Measurements from ENCODE around the gene PRKAG2.

The PRKAG2 gene

DNA sequence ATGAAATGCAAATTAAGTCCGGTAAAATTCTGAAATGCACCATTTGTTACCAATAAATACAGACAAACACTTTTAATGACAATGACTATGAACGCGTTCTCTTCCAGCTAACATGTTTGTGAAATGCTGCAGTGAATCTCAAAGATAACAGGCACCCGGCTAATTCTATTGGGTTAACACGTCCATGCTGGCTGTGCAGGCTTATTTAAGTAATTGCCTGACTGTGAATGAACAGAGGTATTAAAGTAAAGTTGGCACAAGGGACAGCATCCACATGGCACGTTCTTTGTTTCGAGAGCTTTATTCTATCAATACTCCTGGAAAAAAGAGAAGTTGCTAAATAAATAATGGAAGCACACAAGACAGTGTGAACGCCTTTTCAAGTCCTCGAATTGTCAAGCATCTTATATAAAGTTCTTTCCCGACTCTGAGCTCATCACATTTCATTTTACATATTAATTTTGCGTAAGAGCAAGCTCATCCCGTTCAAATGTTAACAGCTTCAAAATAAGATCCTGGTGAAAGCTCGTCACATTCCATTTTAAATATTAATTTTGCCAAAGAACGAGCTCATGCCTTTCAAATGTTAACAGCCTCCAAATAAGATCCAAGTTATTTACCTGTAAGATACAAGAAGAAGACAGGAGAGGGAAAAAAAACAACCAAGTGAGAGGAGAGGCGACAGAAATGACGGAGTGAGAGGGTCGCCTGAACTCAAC lies 245.9 kb downstream of the PRKAG2 start:
- Histone ChIP-seq H3K9ac (ENCODE audit: low read depth, low read length) (peak overlapping the region; percentile 47; the same call in 1 of the 2 replicates), H3K4me1 (ENCODE audit: insufficient read depth, low read length) (peaks cover 20% of the 10 kb centered on the region), H3K4me3 (ENCODE audit: low read length) (peak overlapping the region; percentile 76), H3K27me3 (ENCODE audit: insufficient read depth, low read length) (peaks cover 44% of the 10 kb centered on the region), H3K36me3 (ENCODE audit: insufficient read depth, low read depth, low read length) (no peaks in the 10 kb centered on the region), H3K27ac (ENCODE audit: low read length) (no peak overlapping the region), H3K9me3 (ENCODE audit: insufficient read depth, low read depth, low read length) (peaks cover 5% of the 10 kb centered on the region; the same call in 1 of the 2 replicates)

DNA sequence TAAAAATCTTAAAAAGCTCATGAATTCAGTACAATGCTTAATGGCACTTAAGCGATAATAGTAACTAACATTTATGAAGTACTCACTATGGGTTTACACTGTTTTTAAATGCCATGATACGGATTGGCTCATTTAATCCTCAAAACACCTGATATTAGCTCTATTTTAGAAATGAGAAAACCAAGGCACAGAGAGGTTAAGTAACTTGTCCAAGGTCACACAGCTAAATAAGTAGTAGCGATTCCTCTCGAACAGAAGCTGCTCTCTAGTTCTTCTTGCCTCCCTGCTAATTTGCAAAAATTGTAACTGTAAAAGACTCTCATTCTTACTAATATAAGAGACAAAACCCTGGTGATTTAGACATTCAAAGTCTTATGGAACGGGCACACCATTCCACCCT lies 246.6 kb downstream of the PRKAG2 start:
- H3K27ac ChIP-seq (ENCODE audit: low read length): no peak overlapping the region
- H3K9me3 ChIP-seq (ENCODE audit: insufficient read depth, low read depth, low read length): peaks cover 5% of the 10 kb centered on the region; the same call in 1 of the 2 replicates
- peaks cover 20% of the 10 kb centered on the region for H3K4me1 ChIP-seq (ENCODE audit: insufficient read depth, low read length)
- H3K9ac ChIP-seq (ENCODE audit: low read depth, low read length): no peak overlapping the region
- no peaks in the 10 kb centered on the region for H3K36me3 ChIP-seq (ENCODE audit: insufficient read depth, low read depth, low read length)
- peaks cover 44% of the 10 kb centered on the region for H3K27me3 ChIP-seq (ENCODE audit: insufficient read depth, low read length)
- peak overlapping the region; percentile 76; the same call in 1 of the 2 replicates for H3K4me3 ChIP-seq (ENCODE audit: low read length)

DNA sequence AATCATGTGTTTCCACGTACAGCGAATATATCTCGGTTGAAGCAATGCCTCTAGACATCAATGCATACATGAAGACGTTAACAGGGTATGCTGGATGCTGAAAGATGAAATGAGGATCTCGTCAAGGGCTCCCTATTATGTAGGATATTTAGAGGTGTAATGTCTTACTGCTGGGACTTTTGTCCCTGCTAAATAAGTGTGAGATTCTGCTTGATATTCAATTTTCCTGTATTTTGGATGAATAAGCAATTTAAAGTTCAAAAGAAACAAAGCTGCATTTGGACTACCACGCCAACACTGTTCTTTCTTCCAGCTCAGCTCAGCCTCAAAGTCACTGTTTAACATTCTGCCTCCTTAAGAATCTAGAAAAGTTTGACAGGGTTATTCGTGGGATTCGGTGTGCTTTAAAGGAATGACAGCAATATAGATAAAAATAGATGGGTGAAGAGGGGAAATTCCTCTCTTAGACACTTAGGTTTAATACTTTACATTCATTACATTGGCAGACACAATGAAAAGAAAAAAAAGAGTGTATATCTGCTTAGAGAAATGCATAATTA lies 247.1 kb downstream of the PRKAG2 start:
- H3K4me3 ChIP-seq (ENCODE audit: low read length): no peak overlapping the region

DNA sequence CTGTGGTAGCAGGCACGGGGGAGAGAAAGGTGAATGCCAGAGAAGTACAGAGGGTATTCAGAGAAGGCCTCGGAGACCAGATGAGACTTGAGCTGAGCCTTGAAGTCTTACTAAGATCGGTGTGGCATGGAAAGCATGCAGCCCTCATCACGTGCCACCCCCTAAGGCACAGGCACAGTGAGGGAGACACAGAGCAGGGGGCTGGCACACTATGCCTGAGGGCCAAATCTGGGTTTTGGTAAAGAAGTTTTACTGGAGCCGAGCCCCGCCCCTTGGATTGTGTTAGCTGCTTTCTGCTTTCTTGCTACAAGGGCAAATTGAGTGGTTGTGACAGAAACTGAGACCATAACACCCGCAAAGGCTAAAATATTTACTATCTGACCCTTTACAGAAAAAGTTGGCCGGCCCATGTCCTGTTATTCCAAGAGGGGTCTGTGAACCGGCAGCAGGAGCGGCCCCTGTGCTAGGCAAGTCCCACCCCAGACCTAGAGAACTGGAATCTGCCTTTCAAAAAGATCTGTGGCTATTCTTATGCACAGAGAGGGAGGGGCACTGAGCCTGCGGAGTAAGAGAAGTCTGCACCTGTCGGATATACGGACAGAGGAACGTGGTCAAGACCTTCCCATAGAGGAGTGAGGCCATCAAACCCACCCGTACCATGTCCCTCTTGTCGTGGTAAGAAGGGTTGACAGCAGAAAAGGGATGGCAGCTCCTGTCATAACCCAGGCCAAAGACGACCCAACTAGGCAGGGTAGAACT lies 247.9 kb downstream of the PRKAG2 start:
- peaks cover 20% of the 10 kb centered on the region for H3K4me1 ChIP-seq (ENCODE audit: insufficient read depth, low read length)
- H3K27ac ChIP-seq (ENCODE audit: low read length): no peak overlapping the region
- peaks cover 5% of the 10 kb centered on the region; the same call in 1 of the 2 replicates for H3K9me3 ChIP-seq (ENCODE audit: insufficient read depth, low read depth, low read length)
- H3K36me3 ChIP-seq (ENCODE audit: insufficient read depth, low read depth, low read length): no peaks in the 10 kb centered on the region
- H3K9ac ChIP-seq (ENCODE audit: low read depth, low read length): no peak overlapping the region
- H3K4me3 ChIP-seq (ENCODE audit: low read length): peak overlapping the region; percentile 31; the same call in 1 of the 2 replicates
- H3K27me3 ChIP-seq (ENCODE audit: insufficient read depth, low read length): peaks cover 44% of the 10 kb centered on the region

More for the DNA sequence above, 247.1 kb downstream of the PRKAG2 start:
- H3K9ac ChIP-seq (ENCODE audit: low read depth, low read length): no peak overlapping the region
- peaks cover 20% of the 10 kb centered on the region for H3K4me1 ChIP-seq (ENCODE audit: insufficient read depth, low read length)
- H3K27me3 ChIP-seq (ENCODE audit: insufficient read depth, low read length): peaks cover 44% of the 10 kb centered on the region
- no peak overlapping the region for H3K27ac ChIP-seq (ENCODE audit: low read length)
- H3K36me3 ChIP-seq (ENCODE audit: insufficient read depth, low read depth, low read length): no peaks in the 10 kb centered on the region
- peaks cover 5% of the 10 kb centered on the region; the same call in 1 of the 2 replicates for H3K9me3 ChIP-seq (ENCODE audit: insufficient read depth, low read depth, low read length)

DNA sequence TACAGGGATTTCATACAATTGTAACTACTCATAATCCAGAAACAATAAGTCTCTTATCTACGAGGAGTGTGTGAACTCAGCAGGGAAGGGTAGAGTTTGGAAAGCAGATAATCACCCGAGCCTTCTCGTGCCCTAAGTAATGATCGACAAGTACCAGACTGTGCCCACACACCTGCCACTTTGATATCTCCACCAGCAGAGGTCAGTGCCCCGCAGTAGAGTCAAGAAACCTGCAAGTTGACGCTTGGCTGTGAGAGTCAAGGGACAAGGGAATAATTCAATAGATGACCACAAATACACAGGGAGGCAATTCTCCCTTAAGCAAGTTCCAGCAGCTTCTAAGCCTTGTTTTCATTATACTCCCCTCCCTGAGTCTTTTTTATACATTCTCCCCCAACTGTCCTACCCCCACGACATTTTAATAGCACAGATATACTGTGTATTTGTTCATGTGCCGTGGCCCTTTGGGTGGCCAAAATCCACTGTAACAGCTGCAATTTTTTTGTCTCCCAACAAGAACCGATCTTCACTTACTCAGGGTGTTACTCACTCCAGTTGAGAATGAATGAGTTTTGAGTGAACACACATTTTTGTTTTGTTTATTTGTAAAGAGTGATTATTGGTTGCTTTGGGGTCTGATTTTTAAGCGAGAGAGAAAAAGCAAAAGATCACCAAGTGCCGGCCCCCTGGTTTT lies 250.3 kb downstream of the PRKAG2 start:
- Histone ChIP-seq H3K27ac (ENCODE audit: low read length) (no peak overlapping the region), H3K4me1 (ENCODE audit: insufficient read depth, low read length) (peaks cover 20% of the 10 kb centered on the region), H3K9me3 (ENCODE audit: insufficient read depth, low read depth, low read length) (no peaks in the 10 kb centered on the region), H3K4me3 (ENCODE audit: low read length) (no peak overlapping the region), H3K36me3 (ENCODE audit: insufficient read depth, low read depth, low read length) (no peaks in the 10 kb centered on the region), H3K9ac (ENCODE audit: low read depth, low read length) (no peak overlapping the region), H3K27me3 (ENCODE audit: insufficient read depth, low read length) (peaks cover 38% of the 10 kb centered on the region)

DNA sequence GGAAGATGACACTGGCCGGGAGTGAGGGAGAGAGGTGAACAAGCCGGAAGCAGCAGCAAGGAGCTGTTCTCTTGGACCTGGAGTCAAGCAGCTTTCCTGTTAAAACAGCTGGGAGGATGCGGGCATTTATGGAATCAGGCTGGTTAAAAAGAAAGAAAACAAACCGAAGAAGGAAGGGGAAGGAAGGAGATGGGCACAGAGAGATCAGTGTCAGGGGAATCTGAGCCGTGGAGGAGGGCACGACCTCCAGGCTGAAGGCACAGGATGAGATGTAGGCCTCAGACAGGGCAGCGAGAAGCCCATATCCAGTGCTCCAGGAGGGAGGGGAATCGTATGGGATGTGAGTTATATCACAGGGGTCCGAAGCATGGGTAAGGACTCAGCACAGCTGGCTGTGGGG lies 251.3 kb downstream of the PRKAG2 start:
- Histone ChIP-seq H3K27ac (ENCODE audit: low read length) (no peak overlapping the region), H3K9ac (ENCODE audit: low read depth, low read length) (no peak overlapping the region), H3K4me3 (ENCODE audit: low read length) (no peak overlapping the region), H3K4me1 (ENCODE audit: insufficient read depth, low read length) (peaks cover 20% of the 10 kb centered on the region), H3K9me3 (ENCODE audit: insufficient read depth, low read depth, low read length) (no peaks in the 10 kb centered on the region), H3K27me3 (ENCODE audit: insufficient read depth, low read length) (peaks cover 29% of the 10 kb centered on the region), H3K36me3 (ENCODE audit: insufficient read depth, low read depth, low read length) (no peaks in the 10 kb centered on the region)

DNA sequence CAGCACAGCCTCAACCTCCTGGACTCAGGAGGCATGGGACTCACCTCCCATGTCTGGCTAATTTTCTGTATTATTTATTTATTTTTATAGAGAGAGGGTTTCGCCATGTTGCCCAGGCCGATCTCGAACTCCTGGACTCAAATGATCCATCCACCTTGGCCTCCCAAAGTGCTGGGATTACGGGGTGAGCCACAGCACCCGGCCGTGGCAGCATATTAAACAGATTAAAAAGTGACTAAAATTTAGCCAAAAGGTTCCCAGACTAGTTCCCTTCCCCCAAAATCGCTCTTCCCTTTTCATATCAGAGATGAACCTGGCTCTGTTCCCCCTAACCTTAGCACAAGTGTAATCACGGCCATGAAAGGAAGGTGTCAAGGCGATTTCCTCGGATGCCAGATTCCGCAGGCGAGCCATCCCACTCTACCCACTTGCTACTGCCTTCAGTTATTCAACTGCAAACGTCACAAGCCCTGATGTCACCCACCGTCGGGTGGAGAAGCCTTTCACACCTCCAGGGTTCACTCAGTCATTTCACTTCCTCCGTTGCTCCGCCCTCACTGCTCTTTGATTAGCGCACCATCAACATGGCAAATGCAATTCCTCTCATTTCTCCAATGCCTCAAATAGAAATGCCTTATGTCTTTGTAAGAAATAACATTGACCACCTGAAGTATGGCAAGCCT lies 252.5 kb downstream of the PRKAG2 start:
- H3K4me1 ChIP-seq (ENCODE audit: insufficient read depth, low read length): peaks cover 13% of the 10 kb centered on the region
- peaks cover 17% of the 10 kb centered on the region for H3K27me3 ChIP-seq (ENCODE audit: insufficient read depth, low read length)
- H3K36me3 ChIP-seq (ENCODE audit: insufficient read depth, low read depth, low read length): no peaks in the 10 kb centered on the region
- H3K9ac ChIP-seq (ENCODE audit: low read depth, low read length): no peak overlapping the region
- H3K27ac ChIP-seq (ENCODE audit: low read length): no peak overlapping the region
- no peaks in the 10 kb centered on the region for H3K9me3 ChIP-seq (ENCODE audit: insufficient read depth, low read depth, low read length)
- H3K4me3 ChIP-seq (ENCODE audit: low read length): no peak overlapping the region

DNA sequence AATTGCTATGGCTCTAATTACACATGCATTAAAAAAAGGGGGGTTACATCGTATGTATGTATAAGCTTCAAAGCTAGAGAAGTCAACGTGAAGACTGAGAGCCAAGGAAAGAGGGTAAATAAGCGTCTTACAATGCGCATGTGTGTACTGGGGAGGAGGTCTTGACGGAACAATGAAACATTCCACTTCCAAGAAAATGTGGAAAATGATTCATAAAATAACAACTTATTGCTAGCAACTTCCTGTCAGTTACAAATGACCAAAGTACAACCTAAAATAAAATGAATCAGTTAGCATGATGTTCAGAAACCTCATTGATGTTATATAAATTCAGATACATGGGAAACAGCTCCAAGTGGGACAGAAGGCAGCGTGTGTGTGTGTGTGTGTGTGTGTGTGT lies 253.1 kb downstream of the PRKAG2 start:
- Histone ChIP-seq H3K9me3 (ENCODE audit: insufficient read depth, low read depth, low read length) (no peaks in the 10 kb centered on the region), H3K9ac (ENCODE audit: low read depth, low read length) (no peak overlapping the region), H3K4me3 (ENCODE audit: low read length) (no peak overlapping the region), H3K27ac (ENCODE audit: low read length) (no peak overlapping the region), H3K36me3 (ENCODE audit: insufficient read depth, low read depth, low read length) (no peaks in the 10 kb centered on the region), H3K4me1 (ENCODE audit: insufficient read depth, low read length) (peaks cover 6% of the 10 kb centered on the region), H3K27me3 (ENCODE audit: insufficient read depth, low read length) (peaks cover 10% of the 10 kb centered on the region)

DNA sequence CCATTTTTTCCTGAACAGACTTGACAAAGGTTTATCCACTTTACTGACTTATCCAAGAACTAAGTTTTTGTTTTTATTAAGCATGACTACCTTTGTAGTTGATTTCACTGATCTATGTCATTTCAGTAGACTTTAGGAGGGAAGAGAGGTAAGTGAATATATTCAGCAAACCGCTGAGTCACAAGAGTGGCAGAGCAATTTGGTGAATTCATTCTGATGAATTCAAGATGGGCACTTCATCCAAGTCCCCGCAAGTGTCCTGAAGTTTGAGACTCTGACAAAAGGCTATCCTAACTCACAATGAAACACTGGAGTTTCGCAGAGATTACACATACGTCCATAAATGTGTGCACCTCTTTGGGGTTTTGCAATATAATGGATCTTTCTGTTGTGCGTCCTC lies 255.0 kb downstream of the PRKAG2 start:
- Histone ChIP-seq H3K9me3 (ENCODE audit: insufficient read depth, low read depth, low read length) (no peaks in the 10 kb centered on the region), H3K36me3 (ENCODE audit: insufficient read depth, low read depth, low read length) (no peaks in the 10 kb centered on the region), H3K4me3 (ENCODE audit: low read length) (no peak overlapping the region), H3K4me1 (ENCODE audit: insufficient read depth, low read length) (no peaks in the 10 kb centered on the region; the same call in 1 of the 2 replicates), H3K27me3 (ENCODE audit: insufficient read depth, low read length) (no peaks in the 10 kb centered on the region), H3K9ac (ENCODE audit: low read depth, low read length) (no peak overlapping the region), H3K27ac (ENCODE audit: low read length) (no peak overlapping the region)

DNA sequence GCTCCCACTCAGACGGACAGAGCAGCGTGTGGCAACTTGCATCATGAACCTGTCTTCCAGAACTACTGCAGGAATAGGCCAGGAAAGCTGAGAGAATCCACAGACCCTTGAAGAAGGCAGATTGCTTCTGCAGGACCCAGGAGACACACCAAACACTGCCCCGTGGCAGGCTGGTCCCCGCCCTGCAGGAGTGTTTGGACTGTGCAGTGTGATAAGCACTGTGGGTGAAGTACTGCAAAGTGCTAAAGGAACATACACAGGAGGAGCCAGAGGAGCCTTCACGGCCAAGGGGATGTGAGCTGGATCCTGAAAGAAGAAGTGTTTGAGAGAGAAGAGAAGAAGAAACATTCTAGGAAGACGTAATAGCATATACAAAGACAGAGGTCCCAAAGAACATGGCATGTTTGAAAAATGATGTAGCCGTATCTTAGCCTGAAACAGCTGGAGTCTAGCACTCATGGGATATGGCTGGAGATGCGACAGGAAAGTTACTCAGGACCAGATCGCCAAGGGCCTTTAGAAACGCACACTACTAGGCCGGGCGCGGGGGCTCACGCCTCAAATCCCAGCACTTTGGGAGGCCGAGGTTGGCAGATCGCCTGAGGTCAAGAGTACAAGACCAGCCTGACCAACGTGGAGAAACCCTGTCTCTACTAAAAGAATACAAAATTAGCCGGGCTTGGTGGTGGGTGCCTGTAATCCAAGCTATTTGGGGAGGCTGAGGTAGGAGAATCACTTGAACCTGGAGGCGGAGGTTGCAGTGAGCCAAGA lies 260.3 kb downstream of the PRKAG2 start:
- Histone ChIP-seq H3K4me3 (ENCODE audit: low read length) (no peak overlapping the region), H3K9ac (ENCODE audit: low read depth, low read length) (no peak overlapping the region), H3K9me3 (ENCODE audit: insufficient read depth, low read depth, low read length) (no peaks in the 10 kb centered on the region), H3K4me1 (ENCODE audit: insufficient read depth, low read length) (no peaks in the 10 kb centered on the region), H3K36me3 (ENCODE audit: insufficient read depth, low read depth, low read length) (no peaks in the 10 kb centered on the region), H3K27ac (ENCODE audit: low read length) (no peak overlapping the region), H3K27me3 (ENCODE audit: insufficient read depth, low read length) (no peaks in the 10 kb centered on the region)
